Measurements from ENCODE around the gene PPP6R3. TPM values are rescaled to one million over a fixed set of nuclear protein-coding genes. Genes with fewer than 3 reads are reported as not detected.

The PPP6R3 gene
- total and polyA plus RNA-seq, 2 donors (not counting 3 experiments of a cell fraction or from before 2014, with no cell fraction given): 31.7 to 98.8 TPM

DNA sequence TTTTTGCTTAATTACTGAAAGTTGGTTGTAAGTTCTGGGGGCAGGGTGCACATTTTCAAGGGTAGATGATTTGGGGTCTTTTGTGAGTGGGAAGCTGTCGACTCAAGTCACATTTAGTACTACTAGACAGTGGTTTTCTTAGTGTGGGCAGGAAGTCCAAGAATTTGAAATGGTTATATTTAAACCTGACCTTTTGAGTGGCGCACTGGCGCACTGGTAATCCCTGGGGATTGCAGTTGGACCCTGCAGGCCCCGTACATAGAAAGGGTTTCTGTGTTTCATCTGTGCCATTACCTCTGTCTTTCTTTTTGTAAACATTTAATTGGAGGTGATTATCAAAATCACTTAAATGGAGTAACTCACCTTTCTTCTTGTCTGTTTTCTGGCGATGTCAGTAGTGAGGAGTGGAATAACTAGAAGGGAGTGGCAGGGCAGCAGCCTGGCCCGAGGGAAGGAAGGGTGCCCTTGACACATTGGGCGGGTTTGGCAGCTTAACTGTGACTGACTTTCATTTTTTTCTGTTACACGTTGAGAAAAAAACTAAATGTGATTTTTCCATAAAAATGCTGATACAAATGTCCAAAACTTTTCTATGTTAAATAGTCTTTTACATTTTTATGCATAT is 122.0 kb downstream of the PPP6R3 start:
- Histone ChIP-seq H3K36me3 (ENCODE audit: control insufficient read depth in 2 of 2, extremely low read depth in 1 of 2, insufficient read depth in 2 of 2, low read length in 2 of 2) (peaks cover 10% of the 10 kb centered on the region in 2 experiments), H3K9ac (replicated peaks; ENCODE audit: extremely low read depth, insufficient read depth, low read length) (no peak overlapping the region)
- dilution Hi-C loops (cut with MboI; ENCODE audit: extremely low pct_ligation_motif_present, low sequenced_read_pairs): no loop called here

More for the DNA sequence above, 122.0 kb downstream of the PPP6R3 start:
- no peak for FAIRE-seq
- no peak for TF ChIP-seq MYC (IDR thresholded peaks at IDR 0.05; ENCODE audit: low read depth, low read length)
- TF ChIP-seq JUN (IDR thresholded peaks at IDR 0.05; ENCODE audit: borderline replicate concordance, insufficient read depth, insufficient read length, low read depth): no peak
- TF ChIP-seq POLR2AphosphoS5 (IDR thresholded peaks at IDR 0.05; ENCODE audit: insufficient read depth, low read depth, low read length): no peak
- TF ChIP-seq, protein P1, sequence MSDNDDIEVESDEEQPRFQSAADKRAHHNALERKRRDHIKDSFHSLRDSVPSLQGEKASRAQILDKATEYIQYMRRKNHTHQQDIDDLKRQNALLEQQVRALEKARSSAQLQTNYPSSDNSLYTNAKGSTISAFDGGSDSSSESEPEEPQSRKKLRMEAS (IDR thresholded peaks at IDR 0.05; ENCODE audit: insufficient read depth, insufficient read length): no peak
- no peak for TF ChIP-seq FOS (IDR thresholded peaks at IDR 0.05; ENCODE audit: borderline replicate concordance, insufficient read depth, low read length)
- TF ChIP-seq, protein P2, sequence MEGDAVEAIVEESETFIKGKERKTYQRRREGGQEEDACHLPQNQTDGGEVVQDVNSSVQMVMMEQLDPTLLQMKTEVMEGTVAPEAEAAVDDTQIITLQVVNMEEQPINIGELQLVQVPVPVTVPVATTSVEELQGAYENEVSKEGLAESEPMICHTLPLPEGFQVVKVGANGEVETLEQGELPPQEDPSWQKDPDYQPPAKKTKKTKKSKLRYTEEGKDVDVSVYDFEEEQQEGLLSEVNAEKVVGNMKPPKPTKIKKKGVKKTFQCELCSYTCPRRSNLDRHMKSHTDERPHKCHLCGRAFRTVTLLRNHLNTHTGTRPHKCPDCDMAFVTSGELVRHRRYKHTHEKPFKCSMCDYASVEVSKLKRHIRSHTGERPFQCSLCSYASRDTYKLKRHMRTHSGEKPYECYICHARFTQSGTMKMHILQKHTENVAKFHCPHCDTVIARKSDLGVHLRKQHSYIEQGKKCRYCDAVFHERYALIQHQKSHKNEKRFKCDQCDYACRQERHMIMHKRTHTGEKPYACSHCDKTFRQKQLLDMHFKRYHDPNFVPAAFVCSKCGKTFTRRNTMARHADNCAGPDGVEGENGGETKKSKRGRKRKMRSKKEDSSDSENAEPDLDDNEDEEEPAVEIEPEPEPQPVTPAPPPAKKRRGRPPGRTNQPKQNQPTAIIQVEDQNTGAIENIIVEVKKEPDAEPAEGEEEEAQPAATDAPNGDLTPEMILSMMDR (IDR thresholded peaks at IDR 0.05; ENCODE audit: extremely low read depth in 1 of 2, insufficient read depth in 1 of 2, low read depth in 1 of 2, low read length in 2 of 2): no peak
- TF ChIP-seq EZH2 (IDR thresholded peaks at IDR 0.05; ENCODE audit: borderline replicate concordance, low read depth, low read length, severe bottlenecking): no peak
- TF ChIP-seq GATA2 (IDR thresholded peaks at IDR 0.05; ENCODE audit: insufficient read depth, insufficient read length, low read depth, low read length): no peak
- TF ChIP-seq POLR2A (IDR thresholded peaks at IDR 0.05; ENCODE audit: low read depth, low read length): no peak
- Histone ChIP-seq H3K9me3 (replicated peaks; ENCODE audit: control insufficient read depth, insufficient read depth, low read length) (no peaks in the 10 kb centered on the region), H3K4me2 (ENCODE audit: insufficient read depth, low read length) (no peak overlapping the region), H3K79me2 (ENCODE audit: control insufficient read depth, insufficient read depth, low read length) (peaks cover 9% of the 10 kb centered on the region), H4K20me1 (replicated peaks; ENCODE audit: control insufficient read depth, extremely low read depth, insufficient read depth, low read length) (no peaks in the 10 kb centered on the region), H3K27me3 (ENCODE audit: control insufficient read depth in 2 of 2, insufficient read depth in 2 of 2, low read length in 2 of 2) (no peaks in the 10 kb centered on the region), H3K4me1 (ENCODE audit: control insufficient read depth, extremely low read depth, insufficient read depth, low read length) (peaks cover 13% of the 10 kb centered on the region), H3K9me1 (replicated peaks; ENCODE audit: control insufficient read depth, extremely low read depth, insufficient read depth, low read length) (no peaks in the 10 kb centered on the region), H2AFZ (ENCODE audit: low read depth, low read length) (no peak overlapping the region), H3K4me3 (replicated peaks in 1 of 3; ENCODE audit: insufficient read depth in 1 of 3, low read depth in 1 of 3, low read length in 3 of 3) (no peak overlapping the region), H3K27ac (ENCODE audit: insufficient read depth, low read depth, low read length) (no peak overlapping the region)
- BruUV-seq (replicated peaks): no TSS peak
- CTCF ChIA-PET: interaction anchor here (1.3 to 2.9 kb wide), 3 partner anchors 11 to 216 kb away, joined by 3 to 11 read pairs (median 3); no protein-coding TSS in a partner anchor
- POLR2A ChIA-PET: no interaction called here
- intact Hi-C loops (cut with micrococcal nuclease): loop anchor here (5.0 kb wide), 1 partner anchor 120 kb away; the partner anchor contains the start of gene PPP6R3
- DNase-seq (ENCODE audit: low read depth, low spot score): no peak

Measured in endothelial cell of umbilical vein (primary cell).